Activated CD8-positive, alpha-beta memory T cell treated with anti-CD3 and anti-CD28 coated beads, Interleukin-2, amount 50 U/mL, for 48 hours (primary cell): ENCODE measurements around the gene SMIM36.
"Not testable (repeated sequence)": the region's sequence is repeated elsewhere in the genome, so short reads cannot be mapped to it uniquely, and the experiment has no call there.

Source experiments
- DNase-seq: peaks from one replicate; pipeline ENCODE4 v3.0.0-alpha.2; 2020

The SMIM36 gene

GRCh38 chr17:55433029-55433628, 78.1 kb downstream of the SMIM36 start:
- DNase-seq = no peak

GRCh38 chr17:55432358-55433028, 78.8 kb downstream of the SMIM36 start:
- DNase-seq = no peak

GRCh38 chr17:55431914-55432313, 79.3 kb downstream of the SMIM36 start:
- not testable (repeated sequence) for DNase-seq

GRCh38 chr17:55430541-55431288, 80.5 kb downstream of the SMIM36 start:
- no peak for DNase-seq

GRCh38 chr17:55427587-55427882, 83.7 kb downstream of the SMIM36 start:
- no peak for DNase-seq

- no peak for DNase-seq
These were observed 84.2 kb downstream of the SMIM36 start for GRCh38 chr17:55426851-55427586.

GRCh38 chr17:55424893-55425540, 86.2 kb downstream of the SMIM36 start:
- no peak for DNase-seq

GRCh38 chr17:55423535-55423934, 87.7 kb downstream of the SMIM36 start:
- no peak for DNase-seq

GRCh38 chr17:55422828-55423164, 88.5 kb downstream of the SMIM36 start:
- not testable (repeated sequence) for DNase-seq

- DNase-seq = peak; percentile 68
These were observed 89.9 kb downstream of the SMIM36 start, which contains the start of gene MMD for GRCh38 chr17:55421179-55421934. TSS of gene MMD (minus strand) at chr17:55421835. CDS start at chr17:55421695, 140 bp downstream.

GRCh38 chr17:55420776-55421178, 90.5 kb downstream of the SMIM36 start:
- peak; percentile 76 for DNase-seq

GRCh38 chr17:55420067-55420775, 91.0 kb downstream of the SMIM36 start:
- no peak for DNase-seq

GRCh38 chr17:55418369-55419268, 92.6 kb downstream of the SMIM36 start:
- no peak for DNase-seq

GRCh38 chr17:55417411-55418268, 93.6 kb downstream of the SMIM36 start:
- no peak for DNase-seq

- no peak for DNase-seq
These were observed 94.7 kb downstream of the SMIM36 start for GRCh38 chr17:55416470-55417052.

- DNase-seq = no peak
These were observed 95.3 kb downstream of the SMIM36 start for GRCh38 chr17:55416000-55416399.

GRCh38 chr17:55414983-55415382, 96.3 kb downstream of the SMIM36 start:
- no peak for DNase-seq

- no peak for DNase-seq
These were observed 97.3 kb downstream of the SMIM36 start for GRCh38 chr17:55413825-55414489.

- DNase-seq = no peak
These were observed 99.8 kb downstream of the SMIM36 start for GRCh38 chr17:55411463-55411855.
